H1 (cell line): Measurements from ENCODE around the gene TSC22D1. TPM values are rescaled to one million over a fixed set of nuclear protein-coding genes. Genes with fewer than 3 reads are reported as not detected.

Experiments
- CBX8 ChIP-seq: fragments of 300-800, 300-1000 bp; sonication (generic); IDR thresholded peaks from 2 replicates; pipeline ENCODE4 v1.7.1; 2016; ENCODE audit warnings: low read depth, low read length, borderline replicate concordance
- POU5F1 ChIP-seq: IDR thresholded peaks from 2 replicates; pipeline ENCODE4 v1.6.1; 2011; ENCODE audit warnings: low read depth, mild to moderate bottlenecking, low read length, moderate library complexity
- polyA plus RNA-seq, 7 experiments: library from polyadenylated mRNA; depleted of rRNA in 3 of 7; stranded (reverse) in 5 of 7; unstranded in 2 of 7; fragments of >200 nt in 5 of 7; fragments of 200-250 nt in 2 of 7; gene quantifications; 1 replicate in 5 of 7; 2 replicates in 1 of 7; 4 replicates in 1 of 7; pipeline versions ENCODE4 v1.2.1 to v1.2.3, GENCODE V29; 2011 to 2013; ENCODE audit warnings: missing spikeins in 2 of 7, mixed read lengths in 2 of 7
- total RNA-seq: library from RNA; stranded (reverse); fragmentation: NEBNext Ultra II Directional; extraction: Animal tissue kit (Norgen Biotek cat#: 25700); gene quantifications from 2 replicates; pipeline ENCODE4 v1.2.1, GENCODE V29; 2021

TSC22D1 gene
- total and polyA plus RNA-seq, 2 of the 8 experiments (the other 6 are each of a cell fraction or from before 2014, with no cell fraction given): 52.6 to 80.9 TPM

DNA sequence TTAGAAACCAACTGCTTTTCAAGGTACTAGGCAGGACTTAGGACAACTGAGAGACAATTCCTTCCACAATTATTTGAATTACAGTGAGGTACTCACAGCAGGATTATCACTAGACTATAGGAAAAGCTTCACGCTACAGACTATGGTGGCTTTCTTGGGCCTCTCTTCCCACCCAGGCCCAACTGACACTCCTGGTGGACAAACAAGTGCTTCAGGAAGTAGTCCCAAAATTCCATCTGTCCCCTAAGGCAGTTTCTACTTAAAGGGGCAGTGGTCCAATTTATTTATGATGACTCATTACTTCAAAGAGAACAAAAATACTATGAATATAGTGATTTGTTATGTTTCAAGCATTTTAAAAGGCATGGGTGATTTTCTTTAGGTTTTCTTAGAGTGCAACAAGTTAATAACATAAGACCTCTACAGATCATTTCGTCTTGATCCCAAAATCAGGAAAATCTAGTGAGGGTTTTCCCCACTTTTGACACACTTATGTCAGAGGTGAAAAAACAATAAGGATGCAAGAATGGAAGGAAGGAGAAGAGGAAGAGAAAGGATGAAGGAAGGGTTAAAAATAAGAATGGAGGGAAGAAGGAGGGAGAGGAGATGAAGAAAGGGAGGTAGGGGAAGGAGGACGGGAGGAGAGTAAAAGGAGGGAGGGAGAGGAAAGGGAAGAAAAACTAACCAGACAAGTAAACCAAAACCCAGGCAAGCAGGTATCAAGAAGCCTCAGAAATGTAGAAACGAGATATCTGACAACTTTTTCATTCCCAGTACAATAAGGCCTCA is 101.8 kb downstream of the TSC22D1 start (continued):
- TF ChIP-seq CBX8 (no peak), POU5F1 (no peak)
